H1 (cell line): Measurements from ENCODE around the gene ADH1C. TPM values are rescaled to one million over a fixed set of nuclear protein-coding genes. Genes with fewer than 3 reads are reported as not detected.

ENCODE experiments used
- ASH2L ChIP-seq: fragments of 200-600, 300-600 bp; sonication (generic); IDR thresholded peaks from one replicate; pipeline ENCODE4 v1.7.1; 2017; ENCODE audit warnings: low read length
- EP300 ChIP-seq, 2 experiments: IDR thresholded peaks; 1 replicate in 1 of 2; 2 replicates in 1 of 2; pipeline ENCODE4 v1.6.1; 2011 to 2012; ENCODE audit warnings: low read depth in 2 of 2, low read length in 2 of 2, mild to moderate bottlenecking in 2 of 2, borderline replicate concordance in 1 of 2, inconsistent platforms in 1 of 2, moderate library complexity in 1 of 2
- SRF ChIP-seq: IDR thresholded peaks from 2 replicates; pipeline ENCODE4 v1.6.1; 2011; ENCODE audit warnings: mild to moderate bottlenecking, low read depth, low read length, moderate library complexity
- polyA plus RNA-seq, 7 experiments: library from polyadenylated mRNA; depleted of rRNA in 3 of 7; stranded (reverse) in 5 of 7; unstranded in 2 of 7; fragments of >200 nt in 5 of 7; fragments of 200-250 nt in 2 of 7; gene quantifications; 1 replicate in 5 of 7; 2 replicates in 1 of 7; 4 replicates in 1 of 7; pipeline versions ENCODE4 v1.2.1 to v1.2.3, GENCODE V29; 2011 to 2013; ENCODE audit warnings: missing spikeins in 2 of 7, mixed read lengths in 2 of 7
- total RNA-seq: library from RNA; stranded (reverse); fragmentation: NEBNext Ultra II Directional; extraction: Animal tissue kit (Norgen Biotek cat#: 25700); gene quantifications from 2 replicates; pipeline ENCODE4 v1.2.1, GENCODE V29; 2021

The ADH1C gene
- total and polyA plus RNA-seq, 2 of the 8 experiments (the other 6 are each of a cell fraction or from before 2014, with no cell fraction given), result not detected

GRCh38 chr4:99339172-99339571, 13.4 kb downstream of the ADH1C start (continued):
- no peak for TF ChIP-seq SRF
- TF ChIP-seq ASH2L, result no peak
- TF ChIP-seq EP300 (IDR thresholded peaks at IDR 0.05; ENCODE audit: borderline replicate concordance in 1 of 2, low read depth in 2 of 2, low read length in 2 of 2), result no peak
